HG03432 (cell line): ENCODE results near the gene VGLL4.

Experiments used
- ATAC-seq: cut with Tn5 transposase; IDR thresholded peaks from one replicate; pipeline ENCODE4 v1.9.1; 2021; ENCODE audit warnings: mild to moderate bottlenecking, moderate library complexity; ENCODE audit not compliant: unreplicated experiment

VGLL4 gene

DNA sequence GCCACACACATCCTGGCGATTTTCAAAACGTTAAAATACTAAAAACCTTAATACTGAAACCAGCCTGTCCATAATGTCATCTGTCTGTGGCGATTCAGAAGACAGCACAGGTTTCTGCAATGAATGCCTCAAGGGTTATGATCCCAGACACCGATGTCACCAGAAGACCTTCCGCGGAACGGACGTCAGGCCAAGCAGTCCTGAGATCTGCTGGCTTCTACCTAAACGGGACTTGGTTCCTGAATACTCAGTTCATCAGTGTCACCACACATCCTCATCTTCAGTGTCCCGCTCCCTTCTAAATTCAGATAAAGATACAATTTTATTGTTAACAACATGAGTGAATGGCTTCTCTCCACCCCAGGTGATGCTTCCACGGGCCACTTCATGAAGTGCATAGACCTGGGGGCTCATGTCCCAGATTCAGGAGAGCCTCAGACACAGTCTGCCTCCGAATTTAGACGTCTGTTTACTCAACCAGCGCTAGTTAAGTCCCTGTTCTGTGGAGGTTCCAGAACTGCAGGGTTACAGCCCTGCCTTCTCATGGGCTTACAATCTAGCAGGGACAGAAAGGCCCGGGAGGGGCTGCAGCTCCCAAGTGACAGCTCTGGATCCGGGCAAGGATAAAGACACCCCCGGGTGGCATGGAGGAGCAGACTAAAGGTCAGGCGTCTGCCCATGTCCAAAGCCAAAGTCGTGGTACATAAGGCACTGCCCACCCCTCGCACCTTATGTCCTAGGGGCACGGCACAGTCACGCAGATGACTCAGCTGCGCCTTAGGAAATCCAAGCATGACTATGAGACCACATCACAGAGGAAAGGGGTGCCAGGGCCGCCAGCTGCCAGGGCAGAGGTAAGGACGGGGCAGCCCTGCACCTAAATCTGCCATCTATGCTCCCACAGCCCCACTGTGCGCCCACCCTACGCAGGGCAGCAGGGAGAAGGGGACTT, 75.9 kb downstream of the VGLL4 start:
- ATAC-seq = no peak

DNA sequence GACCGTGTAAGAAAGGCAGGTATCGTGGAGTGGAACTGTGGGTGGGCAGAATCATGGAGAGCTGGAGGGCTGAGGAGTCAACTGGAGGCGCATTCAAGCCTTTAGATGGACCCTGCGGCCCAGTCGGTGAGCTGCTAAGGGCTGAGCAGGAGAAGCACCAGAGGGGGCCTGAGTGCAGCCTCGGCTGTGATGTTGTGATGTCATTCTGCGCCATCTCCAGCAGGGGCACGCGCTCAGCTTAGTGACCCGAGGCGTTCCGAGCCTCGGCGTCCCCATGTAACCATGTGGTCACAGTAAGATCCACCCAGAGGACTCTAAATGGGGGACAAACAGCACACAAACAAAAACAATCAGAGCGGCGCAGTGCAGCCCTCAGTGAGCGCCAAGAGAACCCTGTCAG, 76.8 kb downstream of the VGLL4 start:
- ATAC-seq = no peak

DNA sequence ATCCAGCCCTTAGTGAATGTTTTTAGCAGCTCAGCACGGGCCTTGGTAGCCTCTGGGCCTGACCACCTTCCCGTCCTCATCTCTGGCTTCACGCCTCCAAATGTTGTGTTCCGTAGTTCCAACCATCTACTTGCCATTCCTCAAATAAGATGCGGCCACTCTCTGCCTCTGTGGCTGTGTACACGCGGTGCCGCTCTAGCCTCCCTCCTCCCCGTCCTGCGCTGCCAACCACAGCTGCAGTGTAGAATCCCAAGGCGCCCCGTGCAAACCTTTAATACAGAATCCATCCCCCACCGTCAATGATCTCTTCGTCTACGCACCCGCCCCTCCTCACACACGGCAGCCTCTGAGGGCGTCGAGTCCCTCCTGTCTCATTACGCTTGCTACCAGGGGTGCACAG, 77.2 kb downstream of the VGLL4 start:
- no peak for ATAC-seq

DNA sequence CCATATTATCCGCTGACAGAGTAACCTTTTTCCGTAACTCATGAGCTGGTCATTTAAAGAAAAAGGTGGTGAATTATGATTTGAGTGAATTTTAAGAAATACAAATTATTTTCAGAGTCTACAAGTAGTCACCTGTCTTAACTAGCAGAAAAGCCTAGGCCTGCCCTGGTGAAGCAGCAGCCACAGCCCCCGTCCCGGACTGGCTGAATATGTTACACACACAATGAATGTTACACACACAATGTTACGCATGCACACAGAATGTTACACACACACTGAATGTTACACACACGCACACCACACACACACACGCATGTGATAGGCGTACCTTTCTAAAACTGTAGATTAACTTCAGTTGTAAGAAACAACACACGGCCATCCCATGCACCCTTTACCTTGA, 77.8 kb downstream of the VGLL4 start:
- ATAC-seq = no peak

DNA sequence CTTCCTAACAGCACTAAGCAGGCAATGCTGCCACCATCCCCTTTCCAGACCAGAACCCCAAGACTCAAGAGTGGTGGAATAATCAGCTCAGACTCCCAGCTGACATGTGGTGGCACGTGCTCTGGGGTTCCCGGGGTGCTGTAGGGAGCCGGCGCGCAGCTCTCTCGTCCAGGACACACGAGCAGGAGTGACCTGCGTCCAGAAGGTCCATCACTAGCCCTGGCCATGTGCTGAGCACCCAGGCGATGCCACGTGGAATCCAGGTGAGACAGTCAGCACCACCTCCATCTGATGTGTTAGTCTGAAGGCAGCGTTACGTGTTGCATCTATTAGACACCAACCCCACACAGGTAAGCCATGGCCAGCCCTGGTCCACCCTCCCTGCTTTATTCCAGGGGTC, 78.2 kb downstream of the VGLL4 start:
- ATAC-seq = no peak

DNA sequence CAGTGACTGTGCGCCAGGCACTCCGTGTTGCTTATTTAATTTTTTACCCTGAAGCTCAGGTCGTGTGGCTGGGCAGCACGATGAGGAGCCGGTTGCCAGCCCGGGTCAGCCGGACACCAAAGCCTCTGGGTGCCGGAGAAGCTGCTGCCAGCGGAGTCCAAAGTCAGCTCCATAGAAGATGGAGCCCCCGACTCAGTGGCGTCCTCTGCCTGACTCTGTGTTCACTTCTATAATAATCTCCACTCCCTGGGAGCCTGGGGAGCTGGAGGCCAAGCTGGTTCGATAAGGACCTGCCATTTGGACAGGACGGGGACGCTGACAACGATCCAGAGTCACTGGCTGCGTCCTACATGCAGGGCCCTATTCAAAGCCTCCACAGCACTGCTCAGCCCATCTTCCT, 78.6 kb downstream of the VGLL4 start:
- ATAC-seq = no peak

DNA sequence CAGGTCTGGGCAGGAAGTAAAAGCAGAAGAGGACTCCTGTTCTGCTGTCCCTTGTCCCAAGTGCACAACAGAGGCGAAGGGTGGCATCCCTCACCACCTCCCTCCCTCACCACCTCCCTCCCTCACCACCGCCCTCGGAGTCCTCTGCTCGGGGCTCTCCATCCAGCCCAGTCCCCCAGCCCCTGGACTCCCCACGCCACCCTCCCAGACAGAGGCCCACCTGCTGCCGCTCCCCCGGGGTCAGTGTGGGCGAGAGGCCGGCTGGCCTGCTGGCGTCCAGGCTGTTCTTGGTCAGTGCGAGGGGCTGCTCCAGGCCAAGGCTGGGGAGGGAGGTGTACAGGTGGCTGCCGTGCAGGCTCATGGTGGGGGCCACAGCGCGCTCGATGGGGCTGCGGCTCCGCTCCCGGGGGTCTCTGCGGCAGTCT, 79.1 kb downstream of the VGLL4 start:
- ATAC-seq = no peak

DNA sequence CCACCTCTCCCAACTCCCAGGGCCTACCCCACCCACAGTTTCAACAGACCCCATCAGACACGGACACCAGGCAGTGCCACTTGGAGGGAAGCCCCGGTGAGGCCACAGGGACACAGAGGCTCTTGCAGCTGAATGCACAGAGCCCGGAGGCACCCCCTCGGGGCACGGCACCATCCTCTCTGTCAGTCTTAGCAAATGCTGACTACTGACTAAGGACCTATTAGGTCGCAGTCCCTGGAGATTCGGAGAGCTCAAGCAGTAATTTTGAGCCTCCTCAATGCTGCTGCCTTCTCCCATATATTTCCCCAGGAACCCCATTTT, 79.9 kb downstream of the VGLL4 start:
- no peak for ATAC-seq

DNA sequence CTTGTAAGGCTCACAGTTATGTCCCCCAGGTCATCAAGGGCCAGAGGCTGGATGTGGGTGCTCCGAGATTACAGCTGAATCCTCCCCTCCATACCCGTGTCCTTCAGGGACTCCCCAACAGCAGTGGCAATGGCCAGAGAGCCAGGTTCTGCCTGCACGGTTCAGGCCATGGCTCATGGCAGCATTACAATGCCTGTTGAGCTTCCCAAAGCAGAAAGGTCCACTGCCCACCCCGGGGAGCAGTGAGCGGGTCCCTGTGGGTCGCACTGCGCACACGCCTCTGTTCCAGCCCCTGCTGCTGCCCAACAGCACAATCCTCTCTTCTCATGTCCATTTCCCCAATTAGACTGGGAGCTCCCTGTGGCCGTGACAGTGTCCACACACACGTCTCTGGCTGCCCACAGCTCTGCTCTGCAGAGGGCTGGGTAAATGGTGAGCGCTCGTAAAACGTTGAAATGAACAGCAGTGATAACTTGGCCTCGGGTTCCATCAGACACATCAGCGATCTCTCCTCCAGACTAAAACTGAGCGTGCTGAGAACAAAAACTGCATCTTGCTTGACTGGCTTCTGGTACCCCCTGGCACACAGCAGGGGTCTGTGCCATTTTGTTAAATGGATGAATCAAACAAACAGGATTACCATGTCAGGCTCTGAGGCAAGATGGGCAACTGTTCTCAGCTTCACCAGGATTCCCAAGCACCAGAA, 80.4 kb downstream of the VGLL4 start:
- ATAC-seq = no peak

DNA sequence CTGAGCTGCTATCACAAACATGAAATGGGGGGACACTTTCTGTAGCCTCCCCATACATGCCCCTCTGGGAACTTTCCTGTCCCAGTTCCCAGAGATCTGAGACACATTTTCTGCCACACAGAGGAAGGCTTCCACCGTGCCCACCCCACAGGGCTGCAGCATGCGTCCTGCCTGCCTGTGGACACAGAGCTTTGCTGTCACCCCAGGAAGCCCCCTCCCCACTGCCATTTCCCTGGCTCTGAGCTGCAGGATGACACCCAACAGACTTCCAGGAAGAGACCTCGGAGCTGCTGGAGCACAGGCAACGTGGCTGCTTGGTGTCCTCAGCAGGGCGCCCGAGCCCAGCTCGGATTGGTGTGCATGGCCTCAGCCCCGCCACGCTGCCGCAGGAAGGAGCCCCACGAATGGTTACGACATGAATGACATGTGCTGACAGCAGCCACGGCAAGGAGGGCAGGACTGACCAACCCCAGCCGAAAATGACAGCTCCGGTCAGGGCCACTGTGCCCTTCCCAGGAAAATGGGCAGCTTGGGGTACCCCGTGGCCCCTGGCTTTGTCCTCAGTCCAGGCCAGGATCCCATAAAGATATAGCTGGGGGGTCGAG, 81.3 kb downstream of the VGLL4 start:
- no peak for ATAC-seq

DNA sequence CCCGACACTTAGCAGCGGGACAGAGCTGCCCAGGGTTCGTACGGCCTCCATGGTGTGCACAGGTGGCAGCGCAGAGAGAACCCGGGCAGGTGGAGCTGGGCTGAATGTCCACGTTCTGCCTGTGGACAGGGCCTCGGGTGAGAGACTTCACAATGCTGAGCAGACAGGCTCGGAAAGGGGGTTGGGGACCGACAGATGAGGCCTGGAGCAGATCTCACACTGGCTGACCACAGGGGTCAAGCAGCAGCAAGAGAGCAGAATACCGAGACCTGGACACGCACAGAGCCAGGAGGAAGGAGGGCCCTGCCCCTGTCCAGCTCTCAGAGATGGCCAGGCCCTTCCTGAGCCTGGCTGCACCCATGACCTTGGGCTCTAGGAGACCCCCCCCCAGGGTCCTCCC, 83.0 kb downstream of the VGLL4 start:
- no peak for ATAC-seq

DNA sequence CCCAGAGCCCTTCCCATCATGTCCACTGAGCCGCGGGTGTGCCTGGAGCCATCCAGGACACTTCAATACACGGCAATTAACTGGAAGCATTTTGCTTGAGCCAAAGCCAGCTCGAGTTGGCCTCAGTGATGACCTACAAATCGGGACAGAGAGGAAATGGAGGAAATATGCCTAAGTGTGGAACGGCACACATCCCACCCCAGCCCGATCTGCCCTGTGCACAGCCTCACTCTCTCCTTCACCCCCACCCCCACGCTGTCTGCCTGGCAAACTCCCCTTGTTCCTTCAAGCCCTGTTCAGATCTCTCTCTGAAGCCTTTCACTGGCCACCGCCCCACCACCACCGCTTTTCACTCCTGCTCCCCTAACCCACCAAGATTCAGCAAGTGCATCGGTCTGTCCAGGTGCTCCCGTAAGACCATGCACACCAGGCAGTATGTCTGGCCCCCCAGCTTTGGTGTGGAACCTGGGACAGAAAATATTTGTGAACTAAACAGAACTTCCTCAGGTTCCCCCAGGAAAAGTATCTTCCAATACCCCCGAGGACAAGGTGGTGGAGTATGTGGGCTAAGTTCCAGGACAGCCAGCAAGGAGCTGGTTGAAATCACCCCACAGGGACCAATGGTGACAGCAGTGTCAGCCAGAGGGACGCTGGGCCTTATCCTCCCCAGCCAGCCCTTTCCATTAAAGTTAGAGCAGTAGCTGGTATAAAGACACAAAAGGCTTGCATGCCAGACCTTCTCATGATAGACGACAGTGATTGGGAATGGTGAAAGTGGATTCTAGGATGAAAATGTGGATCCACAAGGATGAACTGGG, 83.7 kb downstream of the VGLL4 start:
- no peak for ATAC-seq

DNA sequence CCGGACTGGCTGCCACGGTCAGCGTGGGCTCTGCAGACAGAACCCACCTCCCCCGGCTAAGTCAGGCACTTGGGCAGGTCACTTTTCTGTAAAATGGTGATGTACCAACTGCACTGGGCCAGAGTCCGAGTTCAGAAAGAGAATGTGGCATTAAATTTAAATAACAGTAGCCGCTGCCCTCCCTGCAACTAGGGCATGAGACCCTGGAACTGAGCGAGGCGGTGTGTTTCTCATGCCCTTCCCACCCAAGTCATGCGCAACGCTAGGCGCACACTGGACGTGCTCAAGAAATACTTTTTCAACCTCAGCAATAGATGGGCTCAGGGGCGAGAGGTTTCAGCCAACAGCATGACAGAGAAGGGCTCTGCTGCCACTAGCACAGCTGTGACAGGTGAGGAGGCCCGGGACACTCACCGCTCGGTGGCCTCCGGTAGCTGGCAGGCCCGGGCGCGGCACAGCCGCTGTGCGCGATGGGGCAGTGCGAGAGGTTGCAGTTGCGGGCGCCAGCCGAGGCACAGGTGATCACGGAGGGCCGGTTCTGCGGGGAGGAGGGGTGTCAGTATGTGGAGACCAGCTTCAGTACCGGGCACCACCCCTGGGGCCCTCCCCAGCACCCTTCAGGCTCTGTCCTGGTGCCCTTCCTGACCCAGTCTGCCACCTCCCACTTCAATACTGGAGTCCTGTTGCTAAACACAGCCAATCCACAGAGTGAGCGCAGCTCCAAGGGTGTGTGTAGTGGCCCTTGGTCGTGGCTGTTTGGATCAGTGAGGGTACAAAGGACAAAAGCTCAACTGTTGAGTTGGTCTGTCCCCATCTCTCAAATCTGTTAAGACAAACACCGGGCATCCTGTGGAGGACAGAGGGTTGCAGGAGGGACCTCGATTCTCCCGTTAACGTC, 84.5 kb downstream of the VGLL4 start:
- no peak for ATAC-seq

DNA sequence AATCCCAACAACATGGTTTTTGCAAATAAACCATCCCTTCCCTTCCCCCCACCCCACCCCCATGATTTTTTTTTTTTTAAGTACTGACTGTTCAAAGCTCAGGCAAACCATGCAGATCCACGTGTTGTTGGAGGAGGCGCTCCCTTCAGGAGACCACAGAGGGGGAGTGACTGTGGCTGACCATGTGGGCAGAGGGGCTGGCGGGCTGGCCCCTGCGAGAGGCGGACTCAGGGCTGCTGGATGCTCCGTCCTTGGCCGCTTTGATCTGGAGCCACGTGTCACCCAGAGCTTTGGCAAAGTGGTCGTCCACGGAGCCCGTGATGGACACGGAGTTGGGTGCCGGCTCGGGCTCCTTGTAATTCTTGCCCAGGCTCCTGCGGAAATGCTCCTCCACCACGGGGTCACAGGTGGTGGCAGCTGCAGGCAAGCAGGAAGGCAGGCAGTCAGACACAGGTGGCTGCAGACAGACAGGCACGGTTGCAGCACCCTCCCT, 85.3 kb downstream of the VGLL4 start:
- no peak for ATAC-seq

DNA sequence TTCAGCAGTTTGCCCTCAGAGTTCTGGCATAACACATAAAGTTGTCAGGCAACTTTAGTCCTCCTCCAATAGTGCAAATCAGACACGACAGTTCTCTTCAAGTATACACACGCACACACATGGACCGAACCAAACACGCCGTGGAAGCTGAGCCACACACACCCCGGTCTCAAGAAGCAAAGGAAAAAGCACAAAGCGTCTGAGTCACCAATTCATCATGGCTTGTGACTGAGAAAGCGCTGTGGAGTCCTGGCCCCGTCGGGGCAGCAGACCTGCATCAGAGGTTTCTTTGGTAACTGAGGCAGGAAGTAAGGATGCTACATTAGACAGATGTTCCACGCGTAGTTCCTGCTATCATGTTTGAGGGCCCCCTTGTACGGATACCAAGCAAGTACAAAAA, 85.7 kb downstream of the VGLL4 start:
- no peak for ATAC-seq

DNA sequence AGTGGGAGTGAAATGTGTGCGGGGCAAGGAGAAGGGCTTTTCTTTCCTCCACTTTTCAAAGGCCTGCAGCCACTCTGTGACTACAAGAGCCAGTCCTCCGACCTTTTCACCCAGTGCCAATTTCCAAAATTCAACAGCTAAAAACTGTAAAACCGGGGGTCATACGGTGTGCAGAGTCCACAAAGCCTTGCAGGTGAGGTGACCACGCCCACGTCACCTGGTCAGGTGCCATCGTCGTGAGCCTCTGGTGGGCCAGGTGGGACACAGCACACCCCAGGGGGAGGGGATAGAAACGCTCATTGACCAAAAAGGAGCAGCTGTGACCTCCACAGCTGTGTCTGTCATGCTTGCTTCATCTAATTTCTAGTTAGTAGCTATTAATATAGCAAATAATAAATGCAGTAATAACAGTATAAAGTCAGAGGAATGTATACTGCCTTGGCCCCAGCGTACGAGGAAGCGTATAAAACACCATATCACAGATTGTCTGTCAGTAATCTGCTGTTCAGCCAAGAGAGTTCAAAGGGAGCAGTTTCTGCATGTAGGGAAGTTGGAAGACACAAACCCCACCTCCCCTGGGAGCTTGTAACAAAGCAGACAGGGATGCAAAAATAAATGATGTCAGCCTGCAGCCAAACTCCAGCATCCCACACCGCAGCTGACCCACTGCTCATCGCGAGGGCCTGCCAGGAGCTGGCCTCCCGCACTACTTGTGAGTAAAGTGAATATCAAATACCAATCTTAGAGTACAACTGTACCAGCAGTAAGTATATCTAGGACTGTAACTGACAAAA, 86.7 kb downstream of the VGLL4 start:
- no peak for ATAC-seq

DNA sequence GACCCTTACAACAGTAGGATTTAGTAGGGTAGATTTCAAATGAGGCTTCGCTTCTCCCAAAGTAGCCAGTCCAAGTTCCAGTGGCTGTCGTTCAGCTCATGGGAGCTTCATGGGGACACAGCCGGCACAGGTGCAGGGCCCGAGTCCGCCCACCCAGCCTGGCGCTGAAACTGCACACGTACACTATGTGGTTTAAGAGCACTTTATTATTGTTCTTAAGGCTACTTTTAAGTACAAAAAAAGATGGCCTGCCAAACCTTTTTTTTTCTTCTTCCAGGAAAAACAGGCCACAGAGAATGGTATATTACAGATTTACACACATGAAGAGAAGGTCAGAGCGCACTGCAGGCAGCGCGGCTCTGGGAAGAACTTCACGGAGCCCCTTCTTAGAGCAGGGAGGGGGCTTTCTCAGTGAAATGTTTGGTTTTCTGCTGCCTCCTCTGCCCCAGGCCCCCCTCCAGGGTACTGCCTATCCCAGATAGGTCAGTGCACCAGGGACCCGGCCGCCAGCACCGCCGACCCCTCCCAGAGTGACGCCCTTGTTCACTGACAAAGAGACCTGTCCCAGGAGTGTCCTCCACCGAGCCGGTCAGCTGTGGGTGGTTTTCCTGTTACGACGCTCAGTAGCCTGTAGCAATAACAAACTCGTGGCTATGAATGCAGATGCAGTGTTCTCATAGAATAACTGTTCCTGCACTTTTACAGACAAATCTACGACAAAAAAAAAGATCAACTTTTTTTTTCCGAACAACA, 87.7 kb downstream of the VGLL4 start:
- ATAC-seq = no peak

DNA sequence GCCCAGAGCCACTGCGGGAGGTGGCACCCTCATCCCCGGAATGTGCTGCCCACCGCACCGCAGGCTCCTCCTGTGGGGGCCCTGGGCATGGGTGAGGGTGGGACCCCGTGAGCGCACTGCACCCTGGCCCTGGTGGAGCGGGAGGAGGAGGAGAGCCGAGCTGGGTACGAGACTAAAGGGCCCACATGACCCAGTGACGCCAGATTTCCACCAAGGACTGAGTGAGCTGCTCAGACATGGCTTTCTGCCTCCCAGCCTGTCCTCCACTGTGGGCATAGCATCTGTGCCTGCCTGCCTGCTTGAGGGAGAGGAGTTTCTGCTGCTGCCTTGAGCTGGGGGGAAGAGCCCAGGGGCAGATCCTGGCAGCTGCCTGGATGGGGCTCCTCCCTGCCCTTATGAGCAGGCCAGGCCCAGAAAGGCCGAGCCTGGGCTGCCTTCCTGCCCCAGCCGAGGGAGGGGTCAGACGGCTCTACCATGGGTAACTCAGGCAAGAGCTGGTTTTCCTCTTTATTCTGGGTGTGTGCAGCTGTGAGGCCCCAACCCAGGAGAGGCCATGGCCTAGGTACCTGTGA, 88.4 kb downstream of the VGLL4 start:
- no peak for ATAC-seq
